AG09309 (cell line): ENCODE results near the gene PDE6A.

Source experiments
- DNase-seq: peaks from one replicate; pipeline ENCODE4 v3.0.0-alpha.2; 2010; ENCODE audit warnings: low read depth
- H3K4me3 ChIP-seq: 2 replicates; pipeline ENCODE4 v1.5.1; 2011; ENCODE audit warnings: mild to moderate bottlenecking, low read depth, low read length, moderate library complexity; ENCODE audit not compliant: control insufficient read depth
- TF ChIP-seq, protein P1 (sequence below): IDR thresholded peaks from 2 replicates; pipeline ENCODE4 v1.5.1; 2011; ENCODE audit warnings: mild to moderate bottlenecking, low read depth, low read length, inconsistent platforms; ENCODE audit not compliant: insufficient read depth, control insufficient read depth; ENCODE audit errors: missing control alignments

PDE6A gene

DNA sequence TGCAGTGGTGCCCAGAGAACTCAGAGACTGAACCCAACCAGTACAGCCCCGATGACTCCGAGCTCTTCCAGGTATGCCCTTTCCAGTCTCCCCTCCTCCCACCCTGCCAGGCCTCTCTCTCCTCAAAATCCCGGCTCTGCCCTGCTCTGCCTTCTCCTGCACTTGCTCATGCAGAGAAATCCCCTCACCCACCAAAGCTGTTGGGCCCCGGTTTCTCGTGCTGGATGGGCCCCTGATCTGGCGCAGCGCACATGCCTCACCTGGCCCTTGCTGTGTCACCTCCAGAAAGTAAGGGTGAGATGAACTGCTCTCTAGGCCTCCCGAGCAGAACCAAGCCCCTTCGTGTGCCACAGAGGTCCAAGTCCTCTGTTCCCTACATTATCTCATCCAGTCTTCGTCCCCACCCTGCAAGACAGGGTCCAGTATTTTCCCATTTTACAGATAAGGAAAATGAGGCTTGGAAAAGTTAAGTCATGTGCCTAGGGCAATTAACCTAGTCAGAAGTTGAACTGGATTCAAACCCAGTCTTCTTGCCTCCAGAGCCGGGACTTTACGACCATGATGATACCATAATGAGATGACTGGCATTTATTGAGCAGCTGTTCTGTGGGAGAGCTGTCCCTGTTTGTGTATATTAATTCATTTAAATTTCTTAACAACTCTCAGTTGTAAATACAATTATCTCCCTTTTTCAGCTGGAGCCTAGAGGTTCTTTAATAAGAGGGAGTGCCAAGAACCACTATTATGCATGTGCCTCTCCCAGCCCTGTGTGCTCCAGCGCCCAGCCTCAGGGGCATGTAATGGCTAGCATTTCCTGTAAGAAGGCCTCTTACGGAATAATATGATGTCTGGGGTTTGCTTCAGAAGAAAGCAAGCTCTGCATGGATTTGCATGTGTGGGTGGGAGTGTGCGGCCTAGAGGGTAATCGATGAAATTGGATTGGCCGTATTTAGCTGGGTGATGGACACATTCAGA, 123.8 kb downstream of the PDE6A start:
- H3K4me3 ChIP-seq: no peak overlapping the region
- no peak for DNase-seq

DNA sequence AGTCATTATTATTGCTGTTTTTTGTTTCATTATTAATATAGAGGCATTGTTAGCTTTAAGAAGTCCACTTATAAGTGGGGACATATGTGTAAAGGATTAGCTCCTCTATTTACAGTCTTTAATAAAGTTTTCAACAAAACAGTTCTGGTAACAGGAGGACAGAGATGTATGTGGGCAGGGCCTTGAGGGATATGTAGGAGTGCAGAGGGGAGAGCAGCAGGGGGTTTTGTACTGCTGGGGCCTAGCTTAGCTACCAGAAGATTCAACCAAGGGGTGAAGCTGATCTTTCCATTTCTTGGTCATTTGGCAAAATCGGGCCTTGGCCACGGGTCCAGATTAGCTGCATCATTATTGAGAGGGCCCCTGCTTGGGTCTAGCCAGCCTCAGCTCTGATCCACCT, 124.6 kb downstream of the PDE6A start:
- no peak for DNase-seq
- TF ChIP-seq, protein P1, sequence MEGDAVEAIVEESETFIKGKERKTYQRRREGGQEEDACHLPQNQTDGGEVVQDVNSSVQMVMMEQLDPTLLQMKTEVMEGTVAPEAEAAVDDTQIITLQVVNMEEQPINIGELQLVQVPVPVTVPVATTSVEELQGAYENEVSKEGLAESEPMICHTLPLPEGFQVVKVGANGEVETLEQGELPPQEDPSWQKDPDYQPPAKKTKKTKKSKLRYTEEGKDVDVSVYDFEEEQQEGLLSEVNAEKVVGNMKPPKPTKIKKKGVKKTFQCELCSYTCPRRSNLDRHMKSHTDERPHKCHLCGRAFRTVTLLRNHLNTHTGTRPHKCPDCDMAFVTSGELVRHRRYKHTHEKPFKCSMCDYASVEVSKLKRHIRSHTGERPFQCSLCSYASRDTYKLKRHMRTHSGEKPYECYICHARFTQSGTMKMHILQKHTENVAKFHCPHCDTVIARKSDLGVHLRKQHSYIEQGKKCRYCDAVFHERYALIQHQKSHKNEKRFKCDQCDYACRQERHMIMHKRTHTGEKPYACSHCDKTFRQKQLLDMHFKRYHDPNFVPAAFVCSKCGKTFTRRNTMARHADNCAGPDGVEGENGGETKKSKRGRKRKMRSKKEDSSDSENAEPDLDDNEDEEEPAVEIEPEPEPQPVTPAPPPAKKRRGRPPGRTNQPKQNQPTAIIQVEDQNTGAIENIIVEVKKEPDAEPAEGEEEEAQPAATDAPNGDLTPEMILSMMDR: no peak
- no peak overlapping the region for H3K4me3 ChIP-seq

More for the DNA sequence above, 123.8 kb downstream of the PDE6A start:
- TF ChIP-seq, protein P1: no peak

DNA sequence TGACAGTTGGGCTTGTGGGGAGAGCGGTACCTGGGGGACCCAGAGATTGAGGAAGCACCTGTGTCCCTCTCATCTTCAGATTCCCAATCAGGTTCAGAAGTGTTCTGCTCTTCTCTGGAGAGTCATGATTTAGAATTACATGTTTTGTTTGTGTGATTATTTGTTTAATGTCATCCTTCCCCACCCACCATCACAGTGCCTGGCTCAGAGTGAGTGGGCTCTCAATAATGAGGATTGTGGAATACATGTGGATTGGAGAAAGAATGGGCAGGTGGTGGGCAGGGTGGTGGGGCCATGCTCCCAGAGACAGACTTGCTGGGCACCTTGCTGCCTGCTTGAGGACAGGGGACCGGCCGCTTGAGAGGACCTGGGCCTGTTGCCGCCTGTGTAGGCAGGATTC, 126.5 kb downstream of the PDE6A start:
- no peak overlapping the region for H3K4me3 ChIP-seq
- TF ChIP-seq, protein P1: no peak
- DNase-seq: no peak

DNA sequence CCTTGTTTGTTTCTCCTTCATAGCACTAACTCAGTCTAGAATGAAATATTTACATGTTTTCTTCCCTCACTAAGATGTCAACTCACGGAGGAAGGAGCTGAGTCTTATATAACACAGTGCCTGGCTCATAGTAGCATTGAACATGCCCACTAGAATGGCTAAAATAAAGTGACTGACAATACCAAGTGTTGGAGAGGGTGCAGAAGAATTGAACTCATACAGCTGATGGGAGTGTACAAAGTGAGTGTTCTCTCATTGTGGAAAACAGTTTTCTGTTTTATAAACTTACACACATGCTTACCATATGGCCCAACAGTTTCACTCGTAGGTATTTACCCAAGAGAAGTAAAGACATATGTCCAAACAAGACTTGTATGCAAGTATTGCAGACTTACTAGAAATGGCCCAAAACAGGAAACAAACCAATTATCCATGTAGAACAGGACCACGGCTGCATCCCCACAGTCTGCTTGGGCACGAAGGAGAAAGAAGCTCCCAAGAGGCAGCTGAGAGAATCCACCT, 127.0 kb downstream of the PDE6A start:
- no peak for DNase-seq
- TF ChIP-seq, protein P1: no peak
- no peak overlapping the region for H3K4me3 ChIP-seq

DNA sequence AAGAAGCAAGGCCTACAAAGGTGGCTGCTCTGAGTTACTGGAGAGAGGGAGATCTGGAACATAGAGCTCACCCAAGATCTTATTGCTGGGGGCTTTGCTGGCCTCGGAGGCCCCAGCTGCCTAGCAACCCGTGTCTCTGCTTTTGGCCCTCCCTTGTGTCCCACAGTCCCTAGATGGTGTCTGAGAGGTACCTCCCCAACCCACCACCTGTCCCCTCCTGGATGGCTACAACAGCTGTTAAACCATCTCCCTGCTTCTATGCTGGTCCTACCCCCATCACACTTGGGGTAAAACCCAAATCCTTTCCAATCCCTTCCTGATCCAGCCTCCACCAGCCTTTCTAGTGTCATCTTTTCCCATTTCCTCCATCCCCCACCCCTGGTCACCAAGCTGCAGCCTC, 127.9 kb downstream of the PDE6A start:
- TF ChIP-seq, protein P1: no peak

DNA sequence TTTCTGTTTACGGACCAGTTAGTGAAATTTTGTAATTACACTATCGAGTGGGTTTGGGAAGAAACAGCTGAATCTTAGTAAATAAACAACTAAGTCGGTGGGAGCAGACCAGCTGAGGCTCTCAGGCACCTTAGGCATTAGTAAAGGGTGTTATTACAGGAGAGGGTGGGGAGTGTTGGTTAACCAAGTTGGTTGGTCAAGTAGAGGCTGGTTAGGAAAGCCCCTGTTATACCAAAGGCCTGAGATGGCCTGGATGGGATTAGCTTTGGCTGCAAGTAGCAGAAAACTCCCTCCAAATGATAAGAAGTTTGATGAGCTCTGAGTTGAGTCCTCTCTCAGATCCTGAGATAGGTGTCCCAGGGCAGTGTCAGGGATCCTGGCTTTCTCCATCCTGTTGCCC, 133.1 kb downstream of the PDE6A start:
- DNase-seq: no peak
- no peak overlapping the region for H3K4me3 ChIP-seq
- TF ChIP-seq, protein P1: no peak

More for the DNA sequence above, 127.9 kb downstream of the PDE6A start:
- no peak for DNase-seq
- H3K4me3 ChIP-seq: no peak overlapping the region
